Measurements from ENCODE around the gene KANK2.
A peak's percentile ranks its signal among the peaks of the same experiment; 100 is the strongest.
"Not testable (repeated sequence)": the region's sequence is repeated elsewhere in the genome, so short reads cannot be mapped to it uniquely, and the experiment has no call there.

KANK2 gene

DNA sequence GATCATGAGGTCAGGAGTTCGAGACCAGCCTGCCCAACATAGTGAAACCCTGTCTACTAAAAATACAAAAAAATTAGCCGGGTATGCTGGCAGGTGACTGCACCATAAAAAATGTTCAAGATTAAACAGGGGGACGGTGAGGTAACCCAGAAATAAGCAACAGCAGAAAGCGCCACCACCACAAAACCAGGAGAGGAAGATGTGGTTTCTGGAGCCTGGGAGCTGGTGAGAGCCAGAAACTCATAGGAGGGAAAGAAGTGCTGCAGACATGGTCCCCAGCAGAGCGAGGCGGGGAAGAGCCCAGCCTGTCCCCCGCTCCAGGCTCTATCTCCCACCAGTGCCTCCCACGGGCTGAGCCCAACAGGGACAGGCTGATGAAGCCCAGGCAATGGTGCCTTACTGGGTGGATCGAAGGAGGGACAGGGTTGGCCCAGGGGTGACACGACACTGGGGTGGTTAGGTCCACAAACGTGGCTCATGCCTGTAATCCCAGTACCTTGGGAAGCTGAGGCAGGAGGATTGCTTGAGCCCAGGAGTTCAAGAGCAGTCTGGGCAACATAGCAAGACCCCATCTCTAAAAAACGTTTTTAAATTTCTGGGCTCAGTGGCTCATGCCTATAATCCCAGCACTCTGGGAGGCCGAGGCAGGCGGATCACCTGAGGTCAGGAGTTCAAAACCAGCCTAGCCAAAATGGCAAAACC, 60.8 kb downstream of the KANK2 start:
- H3K9me3 Mint-ChIP-seq = no peaks in the 10 kb centered on the region
- H3K27ac Mint-ChIP-seq = peak overlapping the region; percentile 63 to 99 (median 99)
- TF ChIP-seq, protein P1, sequence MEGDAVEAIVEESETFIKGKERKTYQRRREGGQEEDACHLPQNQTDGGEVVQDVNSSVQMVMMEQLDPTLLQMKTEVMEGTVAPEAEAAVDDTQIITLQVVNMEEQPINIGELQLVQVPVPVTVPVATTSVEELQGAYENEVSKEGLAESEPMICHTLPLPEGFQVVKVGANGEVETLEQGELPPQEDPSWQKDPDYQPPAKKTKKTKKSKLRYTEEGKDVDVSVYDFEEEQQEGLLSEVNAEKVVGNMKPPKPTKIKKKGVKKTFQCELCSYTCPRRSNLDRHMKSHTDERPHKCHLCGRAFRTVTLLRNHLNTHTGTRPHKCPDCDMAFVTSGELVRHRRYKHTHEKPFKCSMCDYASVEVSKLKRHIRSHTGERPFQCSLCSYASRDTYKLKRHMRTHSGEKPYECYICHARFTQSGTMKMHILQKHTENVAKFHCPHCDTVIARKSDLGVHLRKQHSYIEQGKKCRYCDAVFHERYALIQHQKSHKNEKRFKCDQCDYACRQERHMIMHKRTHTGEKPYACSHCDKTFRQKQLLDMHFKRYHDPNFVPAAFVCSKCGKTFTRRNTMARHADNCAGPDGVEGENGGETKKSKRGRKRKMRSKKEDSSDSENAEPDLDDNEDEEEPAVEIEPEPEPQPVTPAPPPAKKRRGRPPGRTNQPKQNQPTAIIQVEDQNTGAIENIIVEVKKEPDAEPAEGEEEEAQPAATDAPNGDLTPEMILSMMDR (IDR thresholded peaks at IDR 0.05; ENCODE audit: unreplicated experiment in 3 of 3) = no peak
- H3K4me3 Mint-ChIP-seq = peak overlapping the region in 2 of 3 experiments; percentile 49 to 62
- peaks cover 22% of the 10 kb centered on the region for H3K36me3 Mint-ChIP-seq (ENCODE audit: low read depth)
- H3K4me1 Mint-ChIP-seq = peaks cover 25% of the 10 kb centered on the region
- peaks cover 3% of the 10 kb centered on the region for H3K27me3 Mint-ChIP-seq (ENCODE audit: low read depth)

DNA sequence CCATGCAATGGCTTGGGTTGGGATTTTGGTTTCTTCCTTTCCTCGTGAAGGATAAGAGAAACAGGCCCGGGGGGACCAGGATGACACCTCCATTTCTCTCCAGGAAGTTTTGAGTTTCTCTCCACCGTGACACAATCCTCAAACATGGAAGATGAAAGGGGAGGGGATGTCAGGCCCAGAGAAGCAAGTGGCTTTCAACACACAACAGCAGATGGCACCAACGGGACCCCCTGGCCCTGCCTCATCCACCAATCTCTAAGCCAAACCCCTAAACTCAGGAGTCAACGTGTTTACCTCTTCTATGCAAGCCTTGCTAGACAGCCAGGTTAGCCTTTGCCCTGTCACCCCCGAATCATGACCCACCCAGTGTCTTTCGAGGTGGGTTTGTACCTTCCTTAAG, 65.9 kb downstream of the KANK2 start:
- peaks cover 6% of the 10 kb centered on the region for H3K4me1 Mint-ChIP-seq
- no peaks in the 10 kb centered on the region for H3K9me3 Mint-ChIP-seq
- H3K4me3 Mint-ChIP-seq = no peak overlapping the region
- H3K27me3 Mint-ChIP-seq (ENCODE audit: low read depth) = no peaks in the 10 kb centered on the region
- TF ChIP-seq, protein P1 (IDR thresholded peaks at IDR 0.05; ENCODE audit: unreplicated experiment in 3 of 3) = no peak
- H3K27ac Mint-ChIP-seq = peak overlapping the region in 2 of 3 experiments; percentile 81 to 82
- peaks cover 52% of the 10 kb centered on the region for H3K36me3 Mint-ChIP-seq (ENCODE audit: low read depth)

DNA sequence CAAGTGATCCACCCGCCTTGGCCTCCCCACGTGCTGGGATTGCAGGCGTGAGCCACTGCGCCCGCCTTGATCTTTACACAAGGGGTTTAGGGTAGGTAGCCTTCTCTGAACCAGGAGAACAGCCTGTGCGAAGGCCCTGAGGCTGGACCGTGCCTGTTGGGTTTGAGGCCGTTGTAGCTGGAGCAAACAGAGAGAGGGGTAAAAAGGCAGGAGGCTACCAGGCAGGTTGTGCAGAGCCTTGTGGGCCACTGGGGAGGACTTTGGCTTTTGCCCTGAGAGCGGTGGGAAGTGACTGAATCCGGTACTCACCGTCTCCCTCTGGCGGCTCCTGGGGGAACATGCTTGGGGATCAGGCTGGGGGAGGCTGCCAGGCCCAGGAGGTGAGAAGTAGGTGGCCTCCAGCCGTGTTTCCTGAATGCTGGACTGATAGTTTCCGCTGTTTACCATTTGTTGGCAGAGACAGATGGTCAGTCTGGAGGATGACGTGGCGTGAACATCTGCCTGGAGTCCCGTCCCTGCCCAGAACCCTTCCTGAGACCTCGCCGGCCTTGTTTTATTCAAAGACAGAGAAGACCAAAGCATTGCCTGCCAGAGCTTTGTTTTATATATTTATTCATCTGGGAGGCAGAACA, 66.4 kb downstream of the KANK2 start:
- Mint-ChIP-seq H3K9me3 (no peaks in the 10 kb centered on the region), H3K4me1 (peaks cover under 1% of the 10 kb centered on the region), H3K27me3 (ENCODE audit: low read depth) (no peaks in the 10 kb centered on the region), H3K4me3 (no peak overlapping the region), H3K36me3 (ENCODE audit: low read depth) (peaks cover 57% of the 10 kb centered on the region), H3K27ac (peak overlapping the region; percentile 54 to 82 (median 81))
- TF ChIP-seq, protein P1 (IDR thresholded peaks at IDR 0.05; ENCODE audit: unreplicated experiment in 3 of 3) = peak; percentile 75 to 78 (median 77)

DNA sequence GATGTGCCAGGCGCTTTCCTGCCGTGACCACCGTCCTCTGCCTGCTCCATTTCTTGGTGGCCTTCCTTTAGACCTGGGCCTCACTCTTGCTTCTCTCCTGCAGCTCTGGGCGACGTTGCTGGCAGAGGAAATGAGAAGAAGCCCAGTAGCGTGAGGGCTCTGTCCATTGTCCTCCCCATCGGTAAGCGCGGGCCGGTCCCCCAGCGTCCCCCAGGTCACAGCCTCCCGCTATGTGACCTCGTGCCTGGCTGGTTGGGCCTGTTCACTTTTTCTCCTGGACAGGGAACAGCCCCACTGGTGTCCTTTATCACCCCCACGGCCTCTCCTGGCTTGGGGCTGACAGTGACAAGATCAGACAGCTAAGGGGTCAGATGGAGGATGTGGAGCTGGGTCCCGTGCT, 69.4 kb downstream of the KANK2 start:
- TF ChIP-seq, protein P1 (IDR thresholded peaks at IDR 0.05; ENCODE audit: unreplicated experiment in 3 of 3) = no peak
- Mint-ChIP-seq H3K4me3 (no peak overlapping the region), H3K27ac (no peak overlapping the region), H3K27me3 (ENCODE audit: low read depth) (no peaks in the 10 kb centered on the region), H3K36me3 (ENCODE audit: low read depth) (peaks cover 57% of the 10 kb centered on the region), H3K9me3 (no peaks in the 10 kb centered on the region), H3K4me1 (no peaks in the 10 kb centered on the region)

DNA sequence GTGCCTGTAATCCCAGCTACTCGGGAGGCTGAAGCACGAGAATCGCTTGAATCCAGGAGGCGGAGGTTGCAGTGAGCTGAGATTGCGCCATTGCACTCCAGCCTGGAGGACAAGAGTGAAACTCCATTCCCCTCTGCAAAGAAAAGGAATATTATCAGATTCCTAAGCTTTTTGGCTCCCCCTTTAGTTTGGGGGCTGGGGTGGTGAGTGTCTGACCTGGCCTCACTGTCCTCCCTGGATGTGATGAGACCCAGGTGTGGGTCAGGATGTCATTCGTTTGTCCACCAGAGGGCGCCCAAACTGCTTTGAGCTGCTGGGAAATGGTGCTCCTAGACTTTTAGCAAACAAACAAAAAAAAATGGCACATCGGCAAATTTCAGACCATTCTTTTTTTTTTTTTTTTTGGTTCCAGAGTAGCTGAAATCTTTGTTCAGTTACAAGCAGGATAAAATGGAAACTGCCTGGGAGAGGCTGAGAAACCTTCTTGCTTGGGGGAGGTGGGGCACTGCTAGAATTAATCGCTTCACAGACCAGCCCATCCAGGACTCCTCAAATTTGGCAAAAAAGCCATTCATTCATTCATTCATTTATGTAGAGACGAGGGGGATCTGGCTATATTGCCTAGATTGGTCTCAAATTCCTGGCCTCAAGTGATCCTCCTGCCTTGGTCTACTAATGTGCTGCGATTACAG, 71.2 kb downstream of the KANK2 start:
- TF ChIP-seq, protein P1 (IDR thresholded peaks at IDR 0.05; ENCODE audit: unreplicated experiment in 3 of 3) = peak; percentile 73 to 82 (median 74)
- no peaks in the 10 kb centered on the region for H3K27me3 Mint-ChIP-seq (ENCODE audit: low read depth)
- H3K27ac Mint-ChIP-seq = peak overlapping the region; percentile 46 to 75 (median 50)
- H3K4me3 Mint-ChIP-seq = no peak overlapping the region
- H3K36me3 Mint-ChIP-seq (ENCODE audit: low read depth) = peaks cover 49% of the 10 kb centered on the region
- H3K9me3 Mint-ChIP-seq = no peaks in the 10 kb centered on the region
- H3K4me1 Mint-ChIP-seq = no peaks in the 10 kb centered on the region

DNA sequence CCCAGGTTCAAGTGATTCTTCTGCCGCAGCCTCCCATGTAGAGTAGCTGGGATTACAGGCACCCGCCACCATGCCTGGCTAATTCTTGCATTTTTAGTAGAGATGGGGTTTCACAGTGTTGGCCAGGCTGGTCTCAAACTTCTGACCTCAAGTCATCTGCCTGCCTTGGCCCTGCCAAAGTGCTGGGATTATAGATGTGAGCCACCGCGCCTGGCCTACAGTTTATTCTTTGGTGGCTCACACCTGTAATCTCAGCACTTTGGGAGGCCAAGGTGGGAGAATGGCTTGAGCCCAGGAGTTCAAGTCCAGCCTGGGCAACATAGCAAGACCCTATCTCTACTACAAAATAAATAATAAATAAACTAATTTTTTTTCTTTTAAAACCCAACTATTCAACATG, 73.2 kb downstream of the KANK2 start:
- H3K27ac Mint-ChIP-seq; H3K4me3 Mint-ChIP-seq; H3K4me1 Mint-ChIP-seq; H3K9me3 Mint-ChIP-seq; H3K27me3 Mint-ChIP-seq (ENCODE audit: low read depth): not testable (repeated sequence)
- peaks cover 51% of the 10 kb centered on the region for H3K36me3 Mint-ChIP-seq (ENCODE audit: low read depth)
